Natural killer cell (primary cell): ENCODE results near the gene MAD1L1. TPM values are rescaled to one million over a fixed set of nuclear protein-coding genes. Genes with fewer than 3 reads are reported as not detected.

Experiments
- ATAC-seq, 3 donors: fragments of 150-1000 bp in 2 of 3; fragments of 200-7000 bp in 1 of 3; cut with Tn5 transposase; 1 replicate in 1 of 3; 2 replicates in 2 of 3; pipeline ENCODE4 v1.10.0; 2021; ENCODE audit warnings: mild to moderate bottlenecking in 2 of 3, moderate library complexity in 2 of 3
- DNase-seq, 2 donors: peaks; one replicate each; pipeline versions ENCODE4 v3.0.0 to v3.0.0-alpha.2; 2013 to 2021; ENCODE audit warnings: mixed read lengths in 1 of 2
- H3K27ac ChIP-seq: one replicate; pipeline ENCODE4 v1.5.1; 2013; ENCODE audit warnings: mild to moderate bottlenecking, low read length
- H3K27me3 ChIP-seq: one replicate; pipeline ENCODE4 v1.6.1; 2013; ENCODE audit warnings: low read length; ENCODE audit not compliant: control insufficient read depth, insufficient read depth
- H3K36me3 ChIP-seq: one replicate; pipeline ENCODE4 v1.6.1; 2013; ENCODE audit warnings: low read length; ENCODE audit not compliant: control insufficient read depth, insufficient read depth
- H3K4me1 ChIP-seq: one replicate; pipeline ENCODE4 v1.6.1; 2013; ENCODE audit warnings: low read length; ENCODE audit not compliant: control insufficient read depth, insufficient read depth
- H3K4me3 ChIP-seq: one replicate; pipeline ENCODE4 v1.5.1; 2013; ENCODE audit warnings: low read length
- H3K9me3 ChIP-seq: one replicate; pipeline ENCODE4 v1.6.1; 2013; ENCODE audit warnings: low read length; ENCODE audit not compliant: control insufficient read depth, insufficient read depth
- H3K27ac Mint-ChIP-seq, 2 donors: one replicate each; pipeline ENCODE4 v1.8.0; 2022; ENCODE audit warnings: mild to moderate bottlenecking in 2 of 2, mixed read lengths in 2 of 2, moderate library complexity in 1 of 2
- H3K27me3 Mint-ChIP-seq, 2 donors: one replicate each; pipeline ENCODE4 v1.8.0; 2022; ENCODE audit warnings: low read depth in 2 of 2, mixed read lengths in 2 of 2
- H3K36me3 Mint-ChIP-seq: one replicate; pipeline ENCODE4 v1.8.0; 2022; ENCODE audit warnings: mixed read lengths
- H3K4me1 Mint-ChIP-seq, 2 donors: one replicate each; pipeline ENCODE4 v1.8.0; 2022; ENCODE audit warnings: mixed read lengths in 2 of 2
- H3K4me3 Mint-ChIP-seq: one replicate; pipeline ENCODE4 v1.8.0; 2022; ENCODE audit warnings: mild to moderate bottlenecking, moderate library complexity, mixed read lengths
- H3K9me3 Mint-ChIP-seq, 2 donors: one replicate each; pipeline ENCODE4 v1.8.0; 2022; ENCODE audit warnings: mixed read lengths in 2 of 2
- CTCF ChIP-seq: fragments of 200-600 bp; IDR thresholded peaks from one replicate; pipeline ENCODE4 v1.8.0; 2022; ENCODE audit warnings: antibody characterized with exemption
- WGBS: methylation state at CpG from one replicate; pipeline ENCODE4 v1.1.7; 2013; ENCODE audit warnings: missing lambda C conversion rate; ENCODE audit not compliant: insufficient coverage; 5-methylcytosine and 5-hydroxymethylcytosine counted together
- intact Hi-C: fragments of 100-400 bp; cut with micrococcal nuclease; formaldehyde crosslinking; loops from one replicate; pipeline ENCODE4 v1.14.2; 2022
- total RNA-seq, 4 donors: library from RNA; stranded (reverse); fragments of 120-200 nt in 1 of 4; gene quantifications; one replicate each; pipeline versions ENCODE4 v1.2.3 to v1.2.4, GENCODE V29; 2013 to 2022

MAD1L1 gene
- total RNA-seq, 3 donors from 2014 or later (not counting 1 experiment from before 2014, with no cell fraction given): 53.6 to 81.2 (median 77.4) TPM

GRCh38 chr7:2198206-2198605 lies 34.5 kb downstream of the MAD1L1 start:
- Mint-ChIP-seq H3K4me3 (no peak overlapping the region), H3K36me3 (no peaks in the 10 kb centered on the region), H3K4me1 (no peaks in the 10 kb centered on the region), H3K27me3 (no peaks in the 10 kb centered on the region), H3K27ac (no peak overlapping the region), H3K9me3 (no peaks in the 10 kb centered on the region)
- DNase-seq (no peak), ATAC-seq (no peak)
- Histone ChIP-seq H3K4me1 (no peaks in the 10 kb centered on the region), H3K27me3 (no peaks in the 10 kb centered on the region), H3K36me3 (peaks cover 13% of the 10 kb centered on the region), H3K9me3 (peaks cover 4% of the 10 kb centered on the region), H3K4me3 (no peak overlapping the region), H3K27ac (no peak overlapping the region)
- WGBS: 98% methylated on average over 15 of the region's 15 CpGs
- intact Hi-C loops: no loop called here
- no peak for TF ChIP-seq CTCF

GRCh38 chr7:2197436-2198155 lies 35.1 kb downstream of the MAD1L1 start:
- Histone ChIP-seq H3K4me1 (no peaks in the 10 kb centered on the region), H3K4me3 (no peak overlapping the region), H3K27ac (no peak overlapping the region), H3K36me3 (peaks cover 13% of the 10 kb centered on the region), H3K27me3 (no peaks in the 10 kb centered on the region), H3K9me3 (peaks cover 4% of the 10 kb centered on the region)
- 96% methylated on average over 19 of the region's 21 CpGs for WGBS
- no peak for TF ChIP-seq CTCF
- Mint-ChIP-seq H3K4me1 (no peaks in the 10 kb centered on the region), H3K4me3 (no peak overlapping the region), H3K27me3 (no peaks in the 10 kb centered on the region), H3K9me3 (no peaks in the 10 kb centered on the region), H3K36me3 (no peaks in the 10 kb centered on the region), H3K27ac (no peak overlapping the region)
- no peak for ATAC-seq
- DNase-seq: no peak
- intact Hi-C loops: no loop called here

GRCh38 chr7:2196381-2197378 lies 36.1 kb downstream of the MAD1L1 start:
- Histone ChIP-seq H3K4me1 (no peaks in the 10 kb centered on the region), H3K9me3 (peaks cover 4% of the 10 kb centered on the region), H3K27ac (no peak overlapping the region), H3K4me3 (no peak overlapping the region), H3K27me3 (no peaks in the 10 kb centered on the region), H3K36me3 (peaks cover 13% of the 10 kb centered on the region)
- no peak for DNase-seq
- no peaks in the 10 kb centered on the region for H3K27me3 Mint-ChIP-seq
- WGBS: 93% methylated on average over 32 of the region's 32 CpGs
- no peak overlapping the region for H3K27ac Mint-ChIP-seq
- no peaks in the 10 kb centered on the region for H3K4me1 Mint-ChIP-seq
- ATAC-seq: no peak
- no peak overlapping the region for H3K4me3 Mint-ChIP-seq
- no peaks in the 10 kb centered on the region for H3K9me3 Mint-ChIP-seq
- intact Hi-C loops: no loop called here
- TF ChIP-seq CTCF: no peak
- no peaks in the 10 kb centered on the region for H3K36me3 Mint-ChIP-seq
